SJCRH30 (cell line): ENCODE results near the gene R3HDM4. TPM values are rescaled to one million over a fixed set of nuclear protein-coding genes. Genes with fewer than 3 reads are reported as not detected.
A peak's percentile ranks its signal among the peaks of the same experiment; 100 is the strongest.
"Not testable (repeated sequence)": the region's sequence is repeated elsewhere in the genome, so short reads cannot be mapped to it uniquely, and the experiment has no call there.

Experiments used
- DNase-seq, 2 experiments: peaks; one replicate each; pipeline ENCODE4 v3.0.0-alpha.2; 2015 to 2020
- H3K27ac ChIP-seq: fragments of 250-450 bp; sonication (Bioruptor Pico); 2 replicates; pipeline ENCODE4 v1.5.1; 2020; ENCODE audit warnings: mild to moderate bottlenecking, moderate library complexity
- H3K27me3 ChIP-seq: fragments of 250-450 bp; sonication (Bioruptor Pico); 2 replicates; pipeline ENCODE4 v1.5.1; 2020; ENCODE audit warnings: mild to moderate bottlenecking, moderate library complexity
- H3K36me3 ChIP-seq: fragments of 250-450 bp; sonication (Bioruptor Pico); 2 replicates; pipeline ENCODE4 v1.5.1; 2020; ENCODE audit warnings: mild to moderate bottlenecking, moderate library complexity
- H3K4me1 ChIP-seq: fragments of 250-450 bp; sonication (Bioruptor Pico); 2 replicates; pipeline ENCODE4 v1.5.1; 2020; ENCODE audit warnings: mild to moderate bottlenecking, moderate library complexity
- H3K4me3 ChIP-seq: fragments of 250-450 bp; sonication (Bioruptor Pico); 2 replicates; pipeline ENCODE4 v1.5.1; 2020; ENCODE audit warnings: mild to moderate bottlenecking, moderate library complexity
- H3K9me3 ChIP-seq: fragments of 250-450 bp; sonication (Bioruptor Pico); replicated peaks from 2 replicates; pipeline ENCODE4 v1.5.1; 2020; ENCODE audit warnings: mild to moderate bottlenecking, moderate library complexity
- total RNA-seq: library from RNA; depleted of rRNA; stranded (reverse); fragments of >200 nt; shearing (Covaris generic); gene quantifications from 2 replicates; pipeline ENCODE4 v1.2.3, GENCODE V29; 2014

Gene R3HDM4
- total RNA-seq, 1 experiment from 2014 or later, result 19.8 TPM

DNA sequence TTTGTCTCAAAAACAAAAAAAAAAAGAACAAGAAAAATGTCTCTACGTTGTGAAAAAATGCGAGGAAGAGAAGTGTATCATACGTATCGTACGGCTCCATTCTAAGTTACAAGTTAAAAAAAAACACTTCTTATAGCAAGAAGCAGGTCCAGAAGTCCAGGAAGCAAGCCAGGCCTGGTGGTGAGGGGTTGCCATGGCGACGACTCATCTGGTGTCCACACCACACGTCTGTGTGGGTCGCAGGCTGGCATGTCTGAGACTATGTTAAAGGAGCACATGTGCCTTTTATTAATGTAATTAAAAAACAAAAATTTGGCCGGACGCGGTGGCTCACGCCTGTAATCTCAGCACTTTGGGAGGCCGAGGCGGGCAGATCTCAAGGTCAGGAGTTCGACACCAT lies 25.9 kb downstream of the R3HDM4 start:
- Histone ChIP-seq H3K27me3 (no peaks in the 10 kb centered on the region), H3K9me3 (no peaks in the 10 kb centered on the region), H3K4me1 (no peaks in the 10 kb centered on the region), H3K36me3 (peaks cover 10% of the 10 kb centered on the region; the same call in 1 of the 2 replicates), H3K4me3 (no peak overlapping the region), H3K27ac (no peak overlapping the region)
- DNase-seq, result peak in 1 of 2 experiments; percentile 38

DNA sequence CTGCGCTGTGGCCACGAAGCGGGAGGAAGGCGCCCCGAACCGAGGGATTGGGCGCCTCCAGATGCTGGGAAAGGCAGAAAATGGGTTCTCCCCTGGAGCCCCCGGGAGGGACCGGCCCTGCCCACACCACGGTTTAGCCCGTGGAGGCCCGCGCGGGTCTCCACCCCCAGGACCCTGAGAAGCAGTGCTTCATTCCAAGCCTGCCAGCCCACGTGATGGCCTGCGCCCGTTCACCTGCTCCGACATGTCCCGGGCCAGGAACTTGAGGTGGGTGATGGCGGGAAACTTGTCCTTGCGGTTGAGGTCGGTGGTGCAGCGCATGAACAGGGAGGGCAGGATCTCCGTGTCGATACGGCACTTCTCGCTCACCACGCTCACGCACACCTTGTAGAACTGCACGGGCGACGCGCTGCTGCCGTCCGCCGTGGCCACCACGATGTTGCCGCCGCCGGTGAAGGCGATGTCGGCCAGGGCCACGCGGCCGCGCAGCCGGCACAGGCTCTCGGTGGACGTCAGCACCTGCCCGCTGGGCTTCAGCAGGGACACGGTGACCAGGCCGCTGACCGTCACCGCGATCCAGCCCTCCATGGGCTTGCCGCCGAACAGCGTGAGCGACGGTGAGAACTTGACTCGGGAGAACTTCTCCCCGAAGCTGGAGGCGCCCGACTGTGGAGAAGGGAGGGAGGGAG lies 27.3 kb downstream of the R3HDM4 start:
- Histone ChIP-seq H3K4me1 (no peaks in the 10 kb centered on the region), H3K27ac (no peak overlapping the region), H3K36me3 (peaks cover 18% of the 10 kb centered on the region), H3K4me3 (no peak overlapping the region), H3K9me3 (no peaks in the 10 kb centered on the region), H3K27me3 (no peaks in the 10 kb centered on the region)
- DNase-seq, result no peak

DNA sequence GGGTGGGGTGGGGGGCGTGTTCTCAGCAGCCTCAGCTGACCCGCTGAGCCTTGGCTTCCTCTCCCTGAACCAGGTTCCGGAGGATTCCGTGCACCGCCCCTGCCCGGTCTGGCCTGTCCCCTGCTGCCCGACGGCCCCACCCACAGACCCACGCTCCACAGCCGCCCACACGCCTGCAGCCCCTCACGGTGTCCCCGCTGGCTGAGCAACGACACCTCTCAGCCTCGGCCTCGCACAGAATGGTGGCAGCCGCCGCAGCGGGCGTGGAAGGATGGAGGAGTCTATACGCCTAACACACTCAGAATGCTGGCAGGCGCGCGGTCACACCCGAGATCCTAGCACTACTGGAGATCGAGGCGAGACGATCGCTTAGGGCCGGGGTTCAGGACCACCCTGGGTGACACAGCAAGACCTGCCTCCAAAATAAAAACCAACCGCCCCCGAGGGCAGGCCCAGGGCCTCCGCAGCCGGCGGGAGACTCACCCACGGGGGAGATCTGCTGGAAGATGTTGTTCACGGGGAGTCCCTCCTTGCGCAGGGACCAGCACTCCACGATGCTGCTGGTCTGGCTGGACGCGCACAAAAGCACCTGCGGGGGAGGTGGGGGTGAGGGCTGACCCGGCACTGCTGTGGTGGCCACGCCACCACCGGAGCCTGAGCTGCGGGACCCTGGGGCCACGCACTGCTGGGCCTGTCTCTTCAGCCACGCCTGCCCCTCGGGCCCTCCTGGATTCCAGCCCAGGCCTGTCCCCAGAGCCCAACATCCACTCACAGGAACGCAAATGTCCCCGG lies 28.4 kb downstream of the R3HDM4 start:
- no peak overlapping the region for H3K4me3 ChIP-seq
- no peak overlapping the region for H3K27ac ChIP-seq
- no peak for DNase-seq
- no peaks in the 10 kb centered on the region for H3K4me1 ChIP-seq
- H3K36me3 ChIP-seq, result peaks cover 18% of the 10 kb centered on the region
- H3K9me3 ChIP-seq, result no peaks in the 10 kb centered on the region
- H3K27me3 ChIP-seq, result no peaks in the 10 kb centered on the region

DNA sequence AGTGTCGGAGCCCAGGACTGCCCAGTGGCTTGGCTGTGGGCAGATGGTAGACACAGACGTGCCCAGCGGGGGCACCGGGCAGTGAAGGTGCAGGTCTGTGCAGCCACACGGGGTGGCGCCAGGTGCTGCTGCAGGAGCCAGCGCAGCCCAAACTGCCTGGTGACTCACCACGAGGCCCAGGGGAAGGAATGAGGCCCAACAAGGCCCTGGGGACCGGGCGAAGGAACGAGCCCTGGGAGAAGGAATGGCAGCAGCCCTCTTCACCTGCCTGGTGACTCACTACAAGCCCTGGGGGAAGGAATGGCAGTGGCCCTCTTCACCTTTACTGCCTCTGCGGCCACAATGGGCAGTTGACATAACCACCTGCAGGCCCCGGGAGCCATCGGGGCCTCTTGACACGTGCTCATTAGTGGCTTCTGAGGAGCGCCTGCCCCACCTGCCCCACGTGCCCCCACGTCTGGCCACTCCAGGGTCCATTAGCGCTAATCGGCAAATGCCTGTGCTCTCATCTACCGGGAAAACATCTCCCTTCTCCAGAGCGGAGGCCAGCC lies 29.3 kb downstream of the R3HDM4 start:
- DNase-seq, result no peak
- Histone ChIP-seq H3K36me3 (peaks cover 18% of the 10 kb centered on the region), H3K9me3 (no peaks in the 10 kb centered on the region), H3K4me1 (no peaks in the 10 kb centered on the region), H3K27ac (no peak overlapping the region), H3K27me3 (no peaks in the 10 kb centered on the region), H3K4me3 (no peak overlapping the region)

DNA sequence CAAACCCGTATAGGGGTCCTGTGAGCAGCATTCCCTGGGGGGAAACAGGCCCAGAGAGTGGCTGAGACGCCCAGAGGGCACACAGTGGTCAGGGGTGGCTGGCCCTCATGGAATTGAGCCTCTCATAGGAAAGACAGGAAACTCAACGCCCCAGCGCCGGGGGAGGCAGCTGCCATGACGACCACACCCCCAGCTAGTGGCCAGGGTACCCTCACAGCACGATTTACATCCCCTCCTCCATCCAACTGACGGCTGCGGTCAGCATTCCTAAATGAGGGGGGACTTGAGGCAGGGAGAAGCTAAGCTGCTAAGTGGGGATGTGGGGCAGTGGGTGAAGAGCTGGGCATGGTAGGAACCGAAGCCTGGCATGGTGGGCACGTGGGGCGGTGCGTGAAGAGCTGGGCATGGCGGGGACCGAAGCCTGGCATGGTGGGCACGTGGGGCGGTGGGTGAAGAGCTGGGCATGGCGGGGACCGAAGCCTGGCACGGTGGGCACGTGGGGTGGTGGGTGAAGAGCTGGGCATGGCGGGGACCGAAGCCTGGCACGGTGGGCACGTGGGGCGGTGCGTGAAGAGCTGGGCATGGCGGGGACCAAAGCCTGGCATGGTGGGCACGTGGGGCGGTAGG lies 30.0 kb downstream of the R3HDM4 start:
- Histone ChIP-seq H3K27me3 (no peaks in the 10 kb centered on the region), H3K27ac (no peak overlapping the region), H3K36me3 (peaks cover 18% of the 10 kb centered on the region), H3K4me3 (no peak overlapping the region), H3K4me1 (no peaks in the 10 kb centered on the region), H3K9me3 (no peaks in the 10 kb centered on the region)
- DNase-seq, result no peak

DNA sequence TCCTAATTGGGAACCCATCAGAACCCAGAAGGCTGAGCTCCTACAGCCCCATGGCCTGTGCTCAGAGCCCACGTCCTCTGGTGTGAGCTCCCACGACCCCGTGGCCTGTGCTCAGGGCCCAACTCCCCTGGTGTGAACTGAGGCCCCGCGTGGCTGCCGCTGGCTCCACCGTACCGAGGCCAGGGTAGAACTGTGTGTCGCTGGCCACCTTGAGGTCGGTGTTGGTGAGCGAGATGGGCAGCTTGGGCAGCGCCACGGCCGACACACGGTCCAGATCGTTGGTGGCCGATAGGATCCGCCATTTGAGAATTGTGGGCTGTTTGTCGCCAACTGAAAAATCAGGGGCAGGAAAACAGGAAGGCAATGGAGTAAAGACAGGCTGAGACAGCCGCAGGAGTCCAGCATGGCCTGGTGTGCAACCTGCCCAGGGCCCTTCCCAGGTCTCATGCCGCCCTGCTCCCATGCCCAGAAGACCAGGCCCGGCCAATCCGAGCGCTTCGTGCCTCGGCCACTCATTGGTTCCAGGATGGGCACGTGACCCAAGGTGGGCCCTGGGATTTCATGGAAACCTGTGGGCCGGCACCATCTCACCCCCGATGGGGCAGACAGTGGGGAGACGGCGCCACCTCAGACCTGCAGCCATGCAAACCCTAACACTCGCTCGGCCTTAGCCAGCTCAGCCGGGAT lies 31.5 kb downstream of the R3HDM4 start:
- H3K27me3 ChIP-seq, result no peaks in the 10 kb centered on the region
- no peaks in the 10 kb centered on the region for H3K4me1 ChIP-seq
- peaks cover 18% of the 10 kb centered on the region for H3K36me3 ChIP-seq
- H3K27ac ChIP-seq, result no peak overlapping the region
- DNase-seq, result no peak
- no peak overlapping the region for H3K4me3 ChIP-seq
- H3K9me3 ChIP-seq, result no peaks in the 10 kb centered on the region

DNA sequence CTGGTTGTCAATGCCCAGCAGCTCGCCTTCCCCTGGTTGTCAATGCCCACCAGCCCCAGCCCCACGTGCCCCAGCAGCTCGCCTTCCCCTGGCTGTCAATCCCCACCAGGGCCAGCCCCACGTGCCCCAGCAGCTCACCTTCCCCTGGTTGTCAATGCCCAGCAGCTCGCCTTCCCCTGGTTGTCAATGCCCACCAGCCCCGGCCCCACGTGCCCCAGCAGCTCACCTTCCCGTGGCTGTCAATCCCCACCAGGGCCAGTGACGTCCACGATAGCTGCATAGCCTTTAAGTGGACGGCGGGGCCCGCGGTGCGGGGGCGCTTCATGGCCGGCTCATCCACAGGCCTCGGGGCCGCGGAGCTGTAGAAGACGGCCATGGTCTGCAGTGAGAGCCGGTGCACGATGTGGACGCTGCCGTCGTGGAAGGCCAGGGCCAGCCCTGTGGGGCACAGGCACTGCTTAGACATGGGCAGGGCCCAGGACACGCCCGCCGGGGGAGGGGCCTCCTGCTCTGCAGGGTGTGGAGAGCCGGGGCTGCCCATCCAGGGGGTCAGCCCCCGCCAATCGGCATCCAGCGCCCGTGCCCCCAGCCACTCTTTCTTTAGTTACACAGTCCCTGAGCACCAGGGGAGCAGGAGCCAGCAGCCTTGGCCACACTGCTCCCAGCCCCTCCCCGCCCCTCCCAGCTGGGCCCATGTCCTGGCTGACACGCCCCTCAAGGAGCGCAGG lies 33.1 kb downstream of the R3HDM4 start:
- H3K4me1 ChIP-seq, result no peaks in the 10 kb centered on the region
- H3K27ac ChIP-seq, result no peak overlapping the region
- no peak for DNase-seq
- no peaks in the 10 kb centered on the region for H3K27me3 ChIP-seq
- H3K4me3 ChIP-seq, result no peak overlapping the region
- H3K36me3 ChIP-seq, result peaks cover 16% of the 10 kb centered on the region
- H3K9me3 ChIP-seq, result no peaks in the 10 kb centered on the region

DNA sequence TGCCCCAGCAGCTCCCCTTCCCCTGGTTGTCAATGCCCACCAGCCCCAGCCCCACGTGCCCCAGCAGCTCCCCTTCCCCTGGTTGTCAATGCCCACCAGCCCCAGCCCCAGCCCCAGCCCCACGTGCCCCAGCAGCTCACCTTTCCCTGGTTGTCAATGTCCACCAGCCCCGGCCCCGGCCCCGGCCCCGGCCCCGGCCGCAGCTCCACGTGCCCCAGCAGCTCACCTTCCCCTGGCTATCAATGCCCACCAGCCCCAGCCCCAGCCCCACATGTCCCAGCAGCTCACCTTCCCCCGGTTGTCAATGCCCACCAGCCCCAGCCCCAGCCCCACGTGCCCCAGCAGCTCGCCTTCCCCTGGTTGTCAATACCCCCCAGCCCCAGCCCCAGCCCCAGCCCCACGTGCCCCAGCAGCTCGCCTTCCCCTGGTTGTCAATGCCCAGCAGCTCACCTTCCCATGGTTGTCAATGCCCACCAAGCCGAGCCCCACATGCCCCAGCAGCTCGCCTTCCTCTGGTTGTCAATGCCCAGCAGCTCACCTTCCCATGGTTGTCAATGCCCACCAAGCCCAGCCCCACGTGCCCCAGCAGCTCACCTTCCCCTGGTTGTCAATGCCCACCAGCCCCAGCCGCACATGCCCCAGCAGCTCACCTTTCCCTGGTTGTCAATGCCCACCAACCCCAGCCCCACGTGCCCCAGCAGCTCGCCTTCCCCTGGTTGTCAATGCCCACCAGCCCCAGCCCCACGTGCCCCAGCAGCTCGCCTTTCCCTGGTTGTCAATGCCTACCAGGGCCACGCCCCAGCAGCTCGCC lies 34.1 kb downstream of the R3HDM4 start:
- H3K27ac ChIP-seq, H3K4me1 ChIP-seq, DNase-seq, H3K27me3 ChIP-seq, H3K9me3 ChIP-seq, H3K4me3 ChIP-seq: not testable (repeated sequence)
- peaks cover 14% of the 10 kb centered on the region for H3K36me3 ChIP-seq

DNA sequence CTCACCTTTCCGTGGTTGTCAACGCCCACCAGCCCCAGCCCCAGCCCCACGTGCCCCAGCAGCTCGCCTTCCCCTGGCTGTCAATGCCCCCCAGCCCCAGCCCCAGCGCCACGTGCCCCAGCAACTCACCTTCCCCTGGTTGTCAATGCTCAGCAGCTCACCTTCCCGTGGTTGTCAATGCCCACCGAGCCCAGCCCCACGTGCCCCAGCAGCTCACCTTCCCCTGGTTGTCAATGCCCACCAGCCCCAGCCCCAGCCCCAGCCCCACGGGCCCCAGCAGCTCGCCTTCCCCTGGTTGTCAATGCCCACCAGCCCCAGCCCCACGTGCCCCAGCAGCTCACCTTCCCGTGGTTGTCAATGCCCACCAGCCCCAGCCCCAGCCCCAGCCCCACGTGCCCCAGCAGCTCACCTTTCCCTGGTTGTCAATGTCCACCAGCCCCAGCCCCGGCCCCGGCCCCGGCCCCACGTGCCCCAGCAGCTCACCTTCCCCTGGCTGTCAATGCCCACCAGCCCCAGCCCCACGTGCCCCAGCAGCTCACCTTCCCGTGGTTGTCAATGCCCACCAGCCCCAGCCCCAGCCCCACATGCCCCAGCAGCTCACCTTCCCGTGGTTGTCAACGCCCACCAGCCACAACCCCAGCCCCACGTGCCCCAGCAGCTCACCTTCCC lies 34.9 kb downstream of the R3HDM4 start:
- H3K27me3 ChIP-seq, H3K9me3 ChIP-seq, H3K4me3 ChIP-seq, DNase-seq, H3K4me1 ChIP-seq, H3K27ac ChIP-seq: not testable (repeated sequence)
- peaks cover 14% of the 10 kb centered on the region for H3K36me3 ChIP-seq

DNA sequence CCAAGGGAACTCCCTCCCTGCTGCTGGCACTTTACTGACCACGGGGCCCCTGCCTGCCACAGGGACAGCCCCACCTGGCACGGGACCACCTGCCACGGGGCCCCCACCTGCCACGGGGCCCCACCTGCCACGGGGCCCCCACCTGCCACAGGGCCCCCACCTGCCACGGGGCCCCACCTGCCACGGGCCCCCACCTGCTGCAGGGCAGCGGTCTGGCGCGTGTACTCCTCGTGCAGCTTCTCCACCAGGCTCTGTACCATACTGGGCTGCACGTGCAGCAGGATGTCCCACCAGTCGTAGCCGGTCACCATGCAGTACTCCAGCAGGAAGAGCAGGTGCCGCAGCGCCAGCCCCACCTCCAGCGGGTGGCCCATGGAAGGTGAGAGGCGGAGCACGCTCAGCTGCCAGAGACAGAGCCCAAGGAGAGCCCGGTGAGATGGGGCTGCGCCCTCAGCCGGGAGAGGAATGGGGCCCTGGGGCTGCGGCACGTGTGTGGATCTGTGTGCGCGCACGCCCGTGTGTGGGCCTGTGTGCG lies 36.2 kb downstream of the R3HDM4 start:
- peaks cover 9% of the 10 kb centered on the region for H3K36me3 ChIP-seq

DNA sequence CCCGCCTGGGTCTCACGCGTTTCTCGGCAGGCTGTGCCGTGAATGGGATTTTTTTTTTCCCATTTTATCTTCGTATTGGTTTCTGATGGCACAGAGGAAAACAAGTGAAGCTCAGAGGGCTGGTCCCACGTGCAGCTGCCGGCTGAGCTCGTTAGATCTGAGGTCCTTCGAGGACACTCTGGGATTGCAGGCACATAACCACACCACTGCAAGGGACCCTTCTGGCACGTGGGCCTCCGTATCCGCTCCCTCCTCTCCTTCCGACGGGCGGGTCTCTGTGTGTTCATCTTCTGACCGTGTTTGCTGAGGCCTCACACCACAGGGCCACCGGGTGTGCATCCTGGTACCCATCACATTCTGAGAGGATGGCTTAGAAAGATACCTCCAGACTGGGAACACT lies 36.9 kb downstream of the R3HDM4 start:
- no peaks in the 10 kb centered on the region for H3K4me1 ChIP-seq
- no peaks in the 10 kb centered on the region for H3K9me3 ChIP-seq
- H3K27ac ChIP-seq, result no peak overlapping the region
- peak in 1 of 2 experiments; percentile 30 for DNase-seq
- H3K4me3 ChIP-seq, result no peak overlapping the region
- no peaks in the 10 kb centered on the region for H3K27me3 ChIP-seq
- peaks cover 3% of the 10 kb centered on the region; the same call in 1 of the 2 replicates for H3K36me3 ChIP-seq

More for the DNA sequence above, 36.2 kb downstream of the R3HDM4 start:
- Histone ChIP-seq H3K9me3 (no peaks in the 10 kb centered on the region), H3K4me3 (no peak overlapping the region), H3K27me3 (no peaks in the 10 kb centered on the region), H3K27ac (no peak overlapping the region), H3K4me1 (no peaks in the 10 kb centered on the region)
- no peak for DNase-seq

DNA sequence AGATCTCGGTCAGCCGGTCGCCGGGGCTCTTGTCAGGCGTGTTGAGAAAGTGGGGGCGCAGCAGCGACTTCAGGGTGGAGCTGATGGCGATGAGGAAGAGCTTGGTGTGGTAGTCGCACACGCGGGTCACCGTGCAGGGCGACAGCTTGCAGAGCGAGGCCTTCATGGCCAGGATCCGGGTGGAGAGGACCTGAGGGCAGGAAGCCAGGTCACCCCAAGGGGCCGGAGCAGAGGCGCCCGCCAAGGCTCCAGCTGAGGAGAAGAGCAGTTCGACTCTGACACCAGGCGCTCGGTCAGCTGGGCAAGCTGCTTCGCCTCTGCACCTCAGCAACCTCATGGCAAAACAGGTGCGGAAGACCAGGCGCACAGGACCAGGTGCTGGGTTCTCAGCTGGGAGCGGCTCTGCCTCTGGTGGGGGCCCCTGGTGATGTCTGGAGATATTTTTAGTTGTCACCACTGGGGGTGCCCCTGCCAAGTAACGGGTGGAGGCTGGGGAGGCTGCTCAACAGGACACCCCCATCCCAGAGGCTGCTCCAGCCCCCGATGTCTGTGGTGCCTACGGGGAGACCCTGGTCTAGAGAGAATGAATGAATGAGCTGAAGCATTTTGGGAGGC lies 37.6 kb downstream of the R3HDM4 start:
- DNase-seq, result no peak
- Histone ChIP-seq H3K36me3 (peaks cover 3% of the 10 kb centered on the region; the same call in 1 of the 2 replicates), H3K27ac (no peak overlapping the region), H3K9me3 (no peaks in the 10 kb centered on the region), H3K4me3 (no peak overlapping the region), H3K4me1 (no peaks in the 10 kb centered on the region), H3K27me3 (no peaks in the 10 kb centered on the region)
